Bronchial epithelial cell (primary cell): Measurements from ENCODE around the gene FOXF1. TPM values are rescaled to one million over a fixed set of nuclear protein-coding genes. Genes with fewer than 3 reads are reported as not detected.

Source experiments
- DNase-seq: peaks from one replicate; pipeline ENCODE4 v3.0.0-alpha.2; 2010; ENCODE audit warnings: low read depth
- FAIRE-seq: peaks from 2 replicates; lab custom pipeline; 2011; peaks lifted over from hg19 to GRCh38; lab: Jason Lieb, UNC
- H3K27me3 ChIP-seq: 2 replicates; pipeline ENCODE4 v1.5.1; 2011; ENCODE audit warnings: low read length; ENCODE audit not compliant: control insufficient read depth, insufficient read depth
- H3K36me3 ChIP-seq: 2 replicates; pipeline ENCODE4 v1.5.1; 2011; ENCODE audit warnings: low read length; ENCODE audit not compliant: control insufficient read depth, insufficient read depth
- H3K4me3 ChIP-seq: 2 replicates; pipeline ENCODE4 v1.5.1; 2011; ENCODE audit warnings: mild to moderate bottlenecking, low read depth, low read length, control low read depth
- total RNA-seq: library from RNA; depleted of rRNA; stranded (reverse); fragments of >200 nt; gene quantifications from 2 replicates; pipeline ENCODE4 v1.2.1, GENCODE V29; 2014
- TF ChIP-seq, protein P1 (sequence below): IDR thresholded peaks from 2 replicates; pipeline ENCODE4 v1.5.1; 2011; ENCODE audit warnings: mild to moderate bottlenecking, moderate library complexity, low read length, control low read depth, inconsistent platforms; ENCODE audit not compliant: insufficient read depth, severe bottlenecking

FOXF1 gene
- total RNA-seq, 1 donor from 2014 or later = 0.26 TPM

DNA sequence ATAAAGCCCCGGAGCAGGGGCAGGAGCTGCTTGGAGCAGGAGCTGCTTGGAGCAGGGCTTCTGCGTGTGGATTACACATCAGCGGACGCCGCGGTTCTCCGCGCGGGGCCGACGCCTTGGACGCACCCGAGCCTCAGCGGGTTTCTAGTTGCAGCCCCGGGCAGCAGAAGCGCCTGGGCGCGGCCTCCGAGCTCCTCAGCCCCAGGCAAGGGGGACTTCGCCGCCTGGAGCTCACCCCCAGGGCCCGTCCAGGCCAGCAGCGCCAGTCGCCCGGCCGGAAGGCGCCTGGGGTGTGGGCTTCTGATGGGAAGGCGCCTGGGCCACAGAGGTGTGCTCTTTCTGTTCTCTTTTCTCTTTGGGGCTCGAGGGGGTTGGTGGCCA, 6.3 kb downstream of the FOXF1 start:
- DNase-seq = no peak
- no peak for FAIRE-seq
- Histone ChIP-seq H3K4me3 (no peak overlapping the region), H3K27me3 (peaks cover 57% of the 10 kb centered on the region), H3K36me3 (no peaks in the 10 kb centered on the region)
- TF ChIP-seq, protein P1, sequence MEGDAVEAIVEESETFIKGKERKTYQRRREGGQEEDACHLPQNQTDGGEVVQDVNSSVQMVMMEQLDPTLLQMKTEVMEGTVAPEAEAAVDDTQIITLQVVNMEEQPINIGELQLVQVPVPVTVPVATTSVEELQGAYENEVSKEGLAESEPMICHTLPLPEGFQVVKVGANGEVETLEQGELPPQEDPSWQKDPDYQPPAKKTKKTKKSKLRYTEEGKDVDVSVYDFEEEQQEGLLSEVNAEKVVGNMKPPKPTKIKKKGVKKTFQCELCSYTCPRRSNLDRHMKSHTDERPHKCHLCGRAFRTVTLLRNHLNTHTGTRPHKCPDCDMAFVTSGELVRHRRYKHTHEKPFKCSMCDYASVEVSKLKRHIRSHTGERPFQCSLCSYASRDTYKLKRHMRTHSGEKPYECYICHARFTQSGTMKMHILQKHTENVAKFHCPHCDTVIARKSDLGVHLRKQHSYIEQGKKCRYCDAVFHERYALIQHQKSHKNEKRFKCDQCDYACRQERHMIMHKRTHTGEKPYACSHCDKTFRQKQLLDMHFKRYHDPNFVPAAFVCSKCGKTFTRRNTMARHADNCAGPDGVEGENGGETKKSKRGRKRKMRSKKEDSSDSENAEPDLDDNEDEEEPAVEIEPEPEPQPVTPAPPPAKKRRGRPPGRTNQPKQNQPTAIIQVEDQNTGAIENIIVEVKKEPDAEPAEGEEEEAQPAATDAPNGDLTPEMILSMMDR = no peak

DNA sequence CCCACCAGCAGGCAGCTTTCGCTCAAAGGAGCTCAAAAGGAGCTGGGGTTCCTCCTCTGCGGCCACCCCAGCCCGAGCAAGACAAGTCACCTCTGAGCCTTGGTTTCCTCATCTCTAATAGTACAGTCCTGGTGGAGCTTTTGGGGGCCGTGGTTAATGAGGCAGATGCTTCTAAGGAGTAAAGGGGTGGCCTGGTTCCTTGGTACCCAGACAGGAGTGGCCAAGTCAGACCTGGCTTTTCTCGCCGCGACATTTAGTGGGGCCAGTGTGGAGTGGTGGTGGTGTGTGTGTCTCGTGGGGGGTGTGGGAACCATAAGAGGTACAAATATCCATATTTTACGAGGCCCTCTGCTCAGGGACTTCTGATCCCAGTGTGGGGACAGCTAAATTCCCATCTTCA, 6.7 kb downstream of the FOXF1 start:
- DNase-seq (no peak), FAIRE-seq (no peak)
- Histone ChIP-seq H3K27me3 (peaks cover 53% of the 10 kb centered on the region), H3K36me3 (no peaks in the 10 kb centered on the region), H3K4me3 (no peak overlapping the region)
- TF ChIP-seq, protein P1 = no peak

DNA sequence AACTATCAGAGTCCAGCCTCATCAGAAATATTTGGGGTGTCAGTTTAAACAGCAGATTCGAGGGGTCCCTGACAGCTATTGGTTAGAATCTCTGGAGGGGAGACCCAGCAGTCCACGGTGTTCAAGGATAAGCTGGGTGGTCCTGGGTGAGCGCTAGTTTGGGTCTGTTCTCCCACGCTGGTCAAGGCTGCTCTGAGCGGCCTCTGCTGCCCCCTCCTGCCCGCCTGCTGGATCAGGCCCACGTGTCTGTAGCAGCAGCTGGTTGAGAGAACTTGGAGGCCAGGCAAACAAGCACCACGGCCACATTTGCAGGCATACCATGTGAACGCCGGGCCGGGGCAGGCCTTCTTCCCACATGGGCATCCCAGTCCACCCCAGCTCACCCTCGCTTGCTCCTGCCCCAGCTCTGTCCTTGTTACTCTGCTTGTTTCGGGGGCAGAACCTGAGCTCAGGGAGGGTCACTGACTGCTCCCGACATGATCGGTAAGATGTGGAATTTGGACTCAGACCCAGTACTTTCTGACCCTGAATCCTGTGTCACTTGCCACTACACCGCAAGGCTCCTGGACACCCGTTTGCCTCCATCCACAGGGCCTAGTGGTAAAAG, 7.4 kb downstream of the FOXF1 start:
- TF ChIP-seq, protein P1 = peak; percentile 69
- peak; percentile 13 for DNase-seq
- FAIRE-seq = peak; percentile 18
- peaks cover 48% of the 10 kb centered on the region for H3K27me3 ChIP-seq
- no peaks in the 10 kb centered on the region for H3K36me3 ChIP-seq
- no peak overlapping the region for H3K4me3 ChIP-seq

DNA sequence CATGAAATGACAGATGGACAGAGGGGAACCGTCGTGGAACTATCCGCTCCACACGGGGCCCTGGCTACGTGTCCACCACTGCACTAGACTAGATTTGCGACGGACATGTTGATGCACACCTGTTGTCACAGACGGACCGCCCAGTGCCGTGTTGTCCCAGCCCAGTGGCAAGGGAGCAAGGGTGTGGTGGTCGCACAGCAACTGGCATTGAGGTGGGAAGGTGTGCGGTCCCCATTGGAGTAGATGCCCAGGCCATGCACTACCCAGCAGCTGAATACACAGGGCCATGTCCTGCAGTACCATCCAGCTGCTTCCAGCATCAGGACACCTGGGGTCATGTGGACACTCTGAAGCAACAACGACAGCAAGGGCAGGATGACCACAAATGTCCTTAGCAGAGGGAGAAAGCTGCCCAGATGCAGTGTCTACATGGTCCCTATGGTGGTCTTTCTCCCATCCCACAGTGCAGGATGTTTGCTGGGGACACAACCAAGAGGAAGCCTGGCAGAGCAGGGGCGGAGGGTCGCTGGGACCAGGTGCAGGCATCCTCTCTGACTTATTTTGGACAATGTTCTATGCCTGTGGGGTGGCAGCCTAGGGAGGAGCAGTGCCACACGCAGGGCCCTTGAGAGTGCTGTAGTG, 8.8 kb downstream of the FOXF1 start:
- TF ChIP-seq, protein P1 = no peak
- DNase-seq (no peak), FAIRE-seq (no peak)
- Histone ChIP-seq H3K4me3 (no peak overlapping the region), H3K27me3 (peaks cover 37% of the 10 kb centered on the region), H3K36me3 (no peaks in the 10 kb centered on the region)

DNA sequence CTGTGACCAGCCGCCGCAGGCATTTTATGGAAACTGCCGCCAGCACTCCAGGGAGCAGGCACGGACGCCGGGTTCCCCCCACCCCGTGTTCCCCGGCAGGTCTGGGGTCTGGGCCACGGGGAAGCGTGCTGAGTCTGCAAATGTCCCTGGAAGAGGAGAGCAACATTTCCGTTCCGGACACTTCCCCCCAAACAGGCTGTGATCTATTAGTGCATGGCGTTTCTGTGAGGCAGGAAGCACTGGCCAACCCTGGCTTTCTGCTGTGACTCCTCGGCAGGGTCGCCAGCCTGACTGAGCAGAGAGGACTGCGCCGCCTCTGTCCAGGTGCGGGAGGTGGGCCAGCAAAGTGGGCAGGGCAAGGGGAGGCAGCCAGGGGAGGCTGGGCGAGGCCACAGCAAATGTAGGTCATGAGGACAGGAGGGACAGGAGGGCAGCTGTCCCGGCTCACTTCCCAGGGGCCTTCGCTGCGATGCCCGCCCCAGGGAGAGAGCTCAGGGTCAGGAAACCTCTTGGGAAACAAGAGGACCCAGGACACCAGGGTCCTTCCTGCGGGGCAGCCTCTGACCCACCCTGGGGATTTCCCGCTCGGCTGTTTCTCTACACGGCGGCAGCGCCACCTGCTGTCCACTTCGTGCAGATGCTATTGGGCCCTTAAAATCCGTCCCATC, 9.5 kb downstream of the FOXF1 start:
- TF ChIP-seq, protein P1 = peak; percentile 88
- peaks cover 34% of the 10 kb centered on the region for H3K27me3 ChIP-seq
- H3K36me3 ChIP-seq = no peaks in the 10 kb centered on the region
- FAIRE-seq (no peak), DNase-seq (peak; percentile 31)
- H3K4me3 ChIP-seq = no peak overlapping the region
